ENCODE results near the gene RPRD1B.

RPRD1B gene

DNA sequence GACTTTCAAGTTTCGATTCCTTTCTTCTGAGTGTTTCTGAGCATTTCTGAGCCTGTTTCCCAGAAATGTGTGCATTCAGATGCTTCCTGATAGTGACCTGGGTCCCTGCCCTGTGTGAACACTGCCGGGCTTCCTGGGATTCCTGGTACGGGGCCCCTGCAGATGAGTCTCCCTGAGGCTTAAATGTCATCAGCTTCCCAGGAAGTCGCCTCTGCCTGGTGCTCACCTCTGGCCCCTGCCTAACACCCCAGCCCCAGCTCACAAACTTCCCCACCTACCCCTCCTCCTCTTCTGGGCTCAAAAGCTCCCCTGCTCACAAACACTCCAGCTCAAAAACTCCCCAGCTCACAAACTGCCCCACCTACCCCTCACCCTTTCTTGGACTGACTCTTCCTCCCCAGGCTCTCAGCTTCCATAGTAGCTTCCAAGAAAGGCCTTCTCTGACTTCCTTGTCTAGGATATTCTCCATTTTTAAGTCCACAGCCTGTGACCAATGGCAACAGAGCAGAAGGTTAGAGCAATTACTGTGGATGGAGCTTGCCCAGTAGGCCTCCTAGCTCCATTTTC lies 89.6 kb downstream of the RPRD1B start:
- DNase-seq (ENCODE audit: low spot score) = no peak

DNA sequence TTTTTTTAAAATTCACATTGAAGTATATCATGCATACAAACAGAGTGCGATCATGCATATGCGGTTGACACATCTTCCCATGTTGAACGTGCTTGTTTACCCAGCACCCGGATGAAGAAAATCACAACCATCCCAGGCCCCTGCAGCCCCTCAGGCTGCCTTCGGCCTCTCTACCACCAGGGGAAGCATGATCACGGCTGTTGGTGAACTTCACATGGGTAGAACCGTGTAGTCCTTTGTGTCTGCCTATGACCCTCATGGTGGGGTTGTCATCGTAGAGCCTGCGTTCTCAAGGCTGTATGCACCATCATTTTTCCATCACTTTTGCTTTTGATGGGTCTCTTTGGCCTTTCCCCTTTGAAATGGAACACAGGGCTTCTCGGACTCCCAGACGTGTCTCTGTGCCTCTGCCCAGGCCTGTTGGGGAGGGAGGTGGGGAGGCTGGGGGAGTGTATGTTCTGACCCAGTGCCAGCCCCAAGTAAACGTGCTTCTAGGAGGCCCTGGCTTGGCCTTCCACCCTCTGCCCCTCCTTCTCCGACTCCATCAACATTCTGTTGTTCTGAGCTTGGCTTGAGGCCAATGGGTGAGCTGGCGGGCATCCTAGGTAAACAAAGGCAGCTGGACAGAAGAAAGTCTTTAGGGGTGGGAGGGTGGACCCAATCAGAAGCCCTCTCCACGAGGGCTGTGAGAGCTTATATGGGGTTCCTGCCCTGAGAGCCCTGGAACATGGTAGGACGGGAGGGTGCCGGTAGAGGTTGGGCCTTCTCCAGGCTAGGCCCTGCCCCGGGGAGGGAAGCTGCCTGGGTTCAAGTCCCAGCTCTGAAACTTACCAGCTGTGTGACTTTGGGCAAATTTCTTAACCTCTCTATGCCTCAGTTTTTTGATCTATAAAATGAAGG lies 91.9 kb downstream of the RPRD1B start:
- no peak for DNase-seq (ENCODE audit: low spot score)

DNA sequence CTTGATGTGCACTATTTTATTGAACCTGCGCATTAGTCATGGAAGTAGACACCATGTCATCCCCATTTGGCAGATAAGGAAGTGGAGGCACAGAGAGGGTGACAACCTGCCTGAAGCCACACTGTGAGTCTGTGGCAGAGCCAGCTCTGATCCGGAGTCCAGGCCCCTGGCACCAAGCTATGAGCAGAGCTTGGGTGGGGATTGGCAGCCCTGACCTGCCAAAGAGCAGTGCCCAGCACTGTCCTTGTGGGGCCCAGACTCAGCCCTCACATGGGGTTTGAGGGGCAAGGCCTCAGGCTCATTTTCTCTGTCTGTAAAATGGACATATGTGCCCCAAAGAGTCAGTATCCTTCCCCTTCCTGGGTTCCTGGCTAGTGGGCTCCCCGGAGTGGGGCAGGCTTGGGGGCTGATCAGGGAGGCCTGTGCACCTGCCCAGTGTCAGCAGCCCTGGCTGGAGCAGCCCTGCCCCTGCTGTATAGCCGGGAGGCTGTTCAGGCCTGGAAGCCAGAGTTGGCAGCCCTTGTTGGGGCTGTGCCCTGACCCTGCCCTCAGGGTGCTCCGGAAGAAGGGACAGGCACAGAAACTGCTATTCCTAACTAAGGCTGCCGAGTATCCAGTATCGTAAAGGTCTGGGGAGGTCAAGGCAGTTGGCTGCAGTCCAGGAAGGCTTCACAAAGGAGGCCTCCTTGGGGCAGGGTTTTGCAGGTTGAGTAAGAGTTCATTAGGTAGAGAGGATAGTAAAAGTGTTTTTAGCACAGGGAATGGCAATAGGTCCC lies 92.8 kb downstream of the RPRD1B start:
- DNase-seq (ENCODE audit: low spot score) = no peak

DNA sequence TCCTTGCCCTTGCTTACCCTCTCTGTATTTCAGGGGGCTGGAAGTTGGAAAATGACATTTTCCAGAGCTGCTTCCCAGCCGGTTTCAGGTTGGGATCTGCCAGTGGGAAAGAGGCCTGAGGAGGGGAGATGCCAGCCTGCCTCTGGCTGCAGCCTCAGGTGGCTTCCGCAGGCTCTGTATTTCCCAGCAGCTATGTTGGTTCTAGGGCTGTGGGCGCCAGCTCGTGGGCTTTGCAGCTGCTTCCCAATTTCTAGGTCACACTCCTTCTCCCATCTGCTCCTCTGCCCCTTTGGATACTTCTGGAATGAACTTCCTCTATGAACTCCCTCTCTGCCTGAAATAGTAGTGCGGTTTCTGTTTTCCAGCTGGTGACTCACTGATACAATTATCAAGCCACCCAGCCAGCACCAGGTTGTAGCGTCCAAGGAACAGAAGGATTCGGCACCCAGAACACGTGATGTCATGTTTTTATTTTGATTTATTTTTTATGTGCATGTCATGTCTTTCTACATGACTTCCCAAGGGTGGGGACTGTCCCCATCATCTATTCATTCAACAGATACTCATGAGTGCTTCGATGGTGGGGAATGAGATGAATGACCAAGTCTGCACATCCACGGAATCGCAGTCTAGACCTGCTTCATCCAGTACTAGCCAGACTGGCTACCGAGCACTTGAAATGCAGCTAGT lies 93.5 kb downstream of the RPRD1B start:
- DNase-seq (ENCODE audit: low spot score) = peak; percentile 82

DNA sequence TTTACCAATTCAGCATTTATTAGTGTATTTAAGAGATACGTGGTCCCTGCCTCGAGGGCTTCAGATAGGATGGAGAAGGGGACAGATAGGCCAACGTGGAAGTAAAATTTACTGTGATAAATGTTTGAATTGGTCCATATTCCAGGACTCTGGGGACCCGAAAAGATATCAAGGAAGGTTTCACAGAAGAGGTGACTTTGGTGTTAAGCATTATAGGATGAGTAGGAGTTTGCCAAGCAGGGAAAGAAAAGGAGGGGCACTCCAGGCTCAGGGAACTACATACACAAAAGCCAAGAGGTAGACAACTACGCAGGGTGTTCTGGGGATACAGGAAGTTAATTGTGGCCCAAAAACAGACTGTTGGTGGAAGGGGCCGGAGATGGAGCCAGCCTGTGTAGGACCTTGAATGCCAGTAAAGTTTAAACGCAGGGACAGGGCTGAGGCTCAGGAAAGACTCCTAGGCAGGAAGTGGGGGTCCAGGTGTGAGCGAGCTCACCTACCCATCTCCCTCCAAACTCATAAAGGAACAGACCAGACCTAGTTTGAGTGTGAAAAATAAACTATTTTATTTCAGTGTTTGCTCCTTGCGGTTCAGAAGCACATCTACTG lies 94.5 kb downstream of the RPRD1B start:
- no peak for DNase-seq (ENCODE audit: low spot score)

DNA sequence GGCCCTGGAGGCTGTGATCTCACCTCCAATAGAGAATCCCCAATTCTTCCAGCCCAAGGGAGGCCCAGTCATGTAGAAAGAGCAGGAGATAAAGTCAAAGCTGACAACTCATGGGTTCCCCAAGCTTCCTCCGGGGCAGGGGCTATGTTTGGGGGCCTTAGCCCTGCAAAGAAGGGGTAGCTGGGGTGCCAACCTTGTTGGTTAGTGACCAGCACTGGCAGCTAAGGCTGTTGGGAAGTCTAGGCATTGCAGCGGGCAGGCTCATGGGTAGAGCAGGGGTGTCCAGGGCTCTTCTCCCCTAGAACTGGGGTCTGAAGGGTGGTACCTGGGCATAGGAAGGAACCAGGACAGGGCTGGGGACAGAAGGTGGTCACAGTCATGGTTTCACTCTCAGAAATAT lies 95.1 kb downstream of the RPRD1B start:
- DNase-seq (ENCODE audit: low spot score) = no peak

DNA sequence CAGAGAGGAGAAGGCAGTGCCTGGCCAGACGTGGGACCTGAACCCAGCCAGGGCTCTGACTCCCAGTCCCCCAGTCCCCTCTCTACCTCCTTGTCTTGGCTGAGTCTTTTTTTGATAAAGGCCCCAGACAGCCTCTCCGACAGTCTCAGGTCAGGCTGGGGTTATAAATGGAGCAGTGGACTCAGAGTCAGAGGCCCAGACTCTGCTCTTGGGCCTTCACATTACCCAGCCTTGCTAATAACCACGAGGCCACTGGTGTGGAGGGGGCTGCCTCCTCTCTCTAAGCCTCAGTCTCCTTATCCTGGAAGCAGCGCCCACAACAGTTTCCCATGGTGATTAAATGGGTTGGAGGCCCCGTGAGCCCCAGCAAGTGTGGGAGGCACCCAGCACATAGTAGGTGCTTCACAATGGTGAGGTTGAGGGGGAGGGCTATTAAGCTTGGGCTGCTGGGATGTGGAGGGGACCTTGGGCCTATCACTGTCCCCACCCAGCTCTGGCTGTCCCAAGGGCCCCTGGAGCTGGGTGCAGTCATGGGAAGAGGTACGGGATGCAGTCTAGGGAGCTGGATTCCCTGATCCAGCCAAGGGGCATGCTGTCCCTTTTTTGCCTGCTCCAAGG lies 95.8 kb downstream of the RPRD1B start:
- DNase-seq (ENCODE audit: low spot score) = no peak

DNA sequence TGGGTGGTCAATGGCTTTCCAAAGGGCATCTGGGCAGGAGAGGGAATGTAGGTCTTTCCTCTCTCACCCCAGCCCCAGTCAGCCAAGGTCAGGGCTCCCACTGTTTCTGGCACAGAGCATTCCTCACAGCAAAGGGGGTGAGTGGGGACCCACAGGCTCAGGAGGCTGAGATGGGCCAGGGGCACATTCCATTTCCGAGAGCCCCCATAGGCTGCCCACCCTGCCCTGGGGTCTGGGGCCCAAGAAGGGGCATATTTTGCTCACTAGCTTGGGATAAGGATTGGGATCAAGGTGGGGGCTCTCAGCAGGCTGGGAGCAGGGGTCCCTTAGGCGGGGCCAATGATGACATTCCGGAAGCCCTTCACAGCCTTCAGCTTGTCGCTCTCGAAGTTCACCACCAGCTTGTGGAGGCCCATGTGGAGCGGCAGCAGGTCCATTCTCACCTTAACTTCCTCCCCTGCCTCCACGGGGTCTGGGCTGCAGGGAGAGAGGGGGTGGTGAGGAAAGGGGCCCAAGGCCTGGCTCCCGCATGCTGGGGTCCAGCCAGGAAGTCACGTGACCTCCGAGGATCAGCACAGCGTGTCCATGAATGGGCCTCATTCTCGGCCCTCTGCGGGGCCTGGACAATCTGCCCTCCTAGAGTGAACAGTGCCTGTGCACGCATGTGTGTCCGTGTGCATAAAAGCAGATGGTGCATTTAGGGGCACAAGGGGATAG lies 96.5 kb downstream of the RPRD1B start:
- DNase-seq (ENCODE audit: low spot score) = no peak

DNA sequence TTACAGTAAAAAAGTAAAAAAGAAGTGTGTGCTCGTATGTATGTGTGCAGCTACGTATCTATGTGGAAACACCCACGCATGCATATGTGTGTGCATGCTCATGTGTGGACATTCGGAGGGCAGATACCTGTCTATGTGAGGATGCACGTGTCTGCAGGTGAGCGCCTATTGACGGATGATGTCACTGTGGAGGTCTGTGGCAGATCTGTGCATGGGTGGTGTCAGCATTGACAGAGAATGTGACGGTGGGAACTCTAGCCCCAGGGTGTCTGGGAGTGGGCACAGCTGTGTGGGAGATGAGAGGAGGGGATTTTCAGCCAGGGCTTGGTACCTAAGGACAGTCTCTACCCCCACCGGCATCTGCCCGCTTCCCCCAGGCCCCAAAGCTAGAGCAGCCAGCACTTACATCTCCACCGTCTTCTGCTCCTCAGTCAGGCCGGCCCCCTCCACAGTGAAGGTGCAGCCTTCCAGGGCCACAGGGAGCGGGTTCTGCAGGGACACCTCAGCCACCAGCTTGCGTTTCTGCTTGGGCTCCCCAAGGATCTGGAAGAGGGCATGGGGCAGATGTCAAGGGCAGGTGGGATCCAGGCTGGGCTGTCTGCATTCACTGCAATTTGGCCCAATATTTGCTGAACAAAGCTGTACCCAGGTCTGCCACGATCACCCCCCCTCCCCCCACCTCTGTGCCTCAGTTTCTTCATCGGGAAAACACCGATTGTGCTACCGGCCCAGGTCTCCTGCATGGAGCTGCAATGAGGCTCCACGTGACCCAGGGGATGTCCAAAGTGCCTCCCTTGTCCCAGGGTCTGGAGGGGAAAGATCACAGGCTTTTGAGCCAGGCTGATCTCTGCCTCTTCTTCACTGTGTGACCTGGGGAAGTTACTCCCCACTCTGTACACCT lies 97.4 kb downstream of the RPRD1B start:
- DNase-seq (ENCODE audit: low spot score) = no peak

DNA sequence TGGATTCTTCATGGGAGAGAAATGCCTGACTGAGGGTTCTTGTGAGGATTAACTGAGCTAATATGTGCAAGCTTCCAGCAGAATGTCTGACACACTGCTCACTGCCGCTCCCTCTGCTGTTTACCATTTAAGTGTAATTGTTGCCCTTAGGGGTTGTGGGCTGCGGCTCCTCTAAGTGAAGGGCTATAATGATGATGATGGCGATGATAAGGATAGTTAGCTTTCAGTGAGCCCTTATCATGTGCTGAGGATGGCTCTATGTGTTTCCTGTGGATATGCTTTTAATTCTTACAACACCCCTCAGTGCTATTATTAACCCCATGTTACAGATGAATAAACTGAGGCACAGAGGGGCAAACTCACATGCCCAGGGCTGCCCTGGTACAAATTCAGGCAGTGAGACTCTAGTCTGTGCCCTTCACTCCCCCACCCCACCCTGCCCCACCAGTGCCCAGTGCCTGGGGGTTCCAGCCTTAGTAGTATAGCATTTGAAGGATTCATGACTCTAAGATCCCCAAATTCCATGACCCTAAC lies 98.1 kb downstream of the RPRD1B start:
- DNase-seq (ENCODE audit: low spot score) = no peak

DNA sequence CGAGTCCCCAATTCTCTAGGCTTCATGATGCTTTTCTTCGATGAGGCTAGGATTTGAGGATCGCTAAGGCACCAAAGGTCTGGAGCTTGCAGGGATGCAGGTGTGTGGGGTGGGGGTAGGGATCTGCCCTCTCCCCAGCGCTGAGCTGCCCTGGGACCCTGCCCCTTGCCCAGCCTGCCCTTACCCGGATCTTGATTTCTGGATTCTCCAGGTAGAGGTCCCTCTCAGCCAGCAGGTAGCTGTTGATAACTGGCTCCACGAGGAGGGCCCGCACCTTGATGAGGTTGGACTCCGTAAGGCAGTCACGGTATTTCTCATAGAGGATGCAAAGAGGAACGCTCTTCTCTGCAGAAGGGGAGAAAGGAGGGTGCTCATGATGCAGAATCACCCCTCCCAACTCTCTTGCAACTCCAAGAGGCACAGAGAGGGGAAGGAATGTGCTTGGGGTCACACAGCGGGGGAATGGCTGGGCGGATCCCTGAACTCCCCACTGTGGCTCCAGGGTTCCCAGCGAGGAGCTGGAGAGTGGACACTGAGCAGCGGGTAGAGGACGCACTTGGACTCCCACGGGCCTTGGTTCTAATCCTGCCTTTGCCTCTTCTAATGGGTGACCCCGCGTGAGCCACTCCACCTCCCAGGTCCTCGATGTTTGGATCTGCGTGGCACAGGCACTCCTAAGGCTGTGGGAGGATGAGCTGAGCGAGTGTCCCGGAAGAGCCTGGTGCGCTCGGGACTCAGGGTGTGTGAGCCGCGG lies 98.8 kb downstream of the RPRD1B start:
- no peak for DNase-seq (ENCODE audit: low spot score)

DNA sequence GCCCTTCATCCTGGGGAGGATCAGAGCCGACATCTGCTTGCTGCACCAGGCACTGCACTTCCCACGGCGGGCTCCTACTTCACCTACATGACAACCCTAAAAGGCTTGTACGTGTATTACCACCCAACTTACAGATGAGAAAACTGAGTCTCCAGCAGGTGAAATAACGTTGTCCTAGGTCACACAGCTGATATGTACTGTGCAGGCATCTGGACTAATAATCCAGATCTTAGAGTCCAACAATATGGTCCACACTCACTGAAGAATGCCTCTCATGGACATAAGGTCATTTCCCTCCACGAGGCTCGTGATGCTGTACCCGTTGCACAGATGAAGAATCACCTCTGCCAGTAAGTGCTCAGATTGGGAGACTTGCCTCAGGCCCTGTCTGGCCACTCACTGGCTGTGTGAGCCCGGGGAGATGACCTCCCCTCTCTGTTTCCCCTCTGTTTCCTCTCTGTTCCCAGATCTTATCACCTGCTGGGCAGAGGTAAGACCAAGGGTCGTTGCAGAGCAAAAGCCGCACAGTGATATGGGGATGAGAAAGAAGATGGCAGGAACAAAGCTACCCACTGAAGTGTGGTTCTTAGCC lies 99.5 kb downstream of the RPRD1B start:
- no peak for DNase-seq (ENCODE audit: low spot score)

DNA sequence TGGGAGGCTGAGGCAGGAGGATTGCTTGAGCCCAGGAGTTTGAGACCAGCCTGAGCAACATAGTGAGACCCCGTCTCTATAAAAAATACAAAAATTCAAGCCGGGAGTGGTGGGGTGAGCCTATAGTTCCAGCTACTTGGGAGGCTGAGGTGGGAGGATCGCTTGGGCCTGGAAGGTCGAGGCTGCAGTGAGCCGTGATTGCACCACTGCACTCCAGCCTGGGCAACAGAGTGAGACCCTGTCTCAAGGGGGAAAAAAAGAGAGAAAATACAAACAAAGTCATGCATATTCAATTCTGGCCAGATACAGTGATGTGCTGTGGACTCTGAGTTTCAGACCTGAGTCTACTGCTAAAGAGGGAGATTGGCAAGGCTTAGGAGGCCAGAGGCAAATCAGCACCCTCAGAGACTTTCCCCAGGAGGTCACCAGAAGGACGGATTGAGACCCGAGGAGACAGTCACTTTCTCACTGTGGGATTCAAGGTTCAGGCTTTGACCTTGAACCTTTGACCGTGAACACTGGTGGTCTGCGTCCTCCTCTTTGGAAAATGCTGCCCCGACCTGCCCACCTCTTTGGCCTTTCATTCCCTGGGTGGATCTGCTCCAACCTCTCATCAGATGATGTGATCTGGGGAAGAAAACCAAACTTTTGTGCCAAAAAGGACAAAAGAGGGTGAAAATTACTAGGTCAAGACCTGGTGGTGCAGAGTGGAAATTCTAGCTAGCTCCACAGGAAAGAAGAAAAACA lies 100.3 kb downstream of the RPRD1B start:
- DNase-seq (ENCODE audit: low spot score) = no peak

DNA sequence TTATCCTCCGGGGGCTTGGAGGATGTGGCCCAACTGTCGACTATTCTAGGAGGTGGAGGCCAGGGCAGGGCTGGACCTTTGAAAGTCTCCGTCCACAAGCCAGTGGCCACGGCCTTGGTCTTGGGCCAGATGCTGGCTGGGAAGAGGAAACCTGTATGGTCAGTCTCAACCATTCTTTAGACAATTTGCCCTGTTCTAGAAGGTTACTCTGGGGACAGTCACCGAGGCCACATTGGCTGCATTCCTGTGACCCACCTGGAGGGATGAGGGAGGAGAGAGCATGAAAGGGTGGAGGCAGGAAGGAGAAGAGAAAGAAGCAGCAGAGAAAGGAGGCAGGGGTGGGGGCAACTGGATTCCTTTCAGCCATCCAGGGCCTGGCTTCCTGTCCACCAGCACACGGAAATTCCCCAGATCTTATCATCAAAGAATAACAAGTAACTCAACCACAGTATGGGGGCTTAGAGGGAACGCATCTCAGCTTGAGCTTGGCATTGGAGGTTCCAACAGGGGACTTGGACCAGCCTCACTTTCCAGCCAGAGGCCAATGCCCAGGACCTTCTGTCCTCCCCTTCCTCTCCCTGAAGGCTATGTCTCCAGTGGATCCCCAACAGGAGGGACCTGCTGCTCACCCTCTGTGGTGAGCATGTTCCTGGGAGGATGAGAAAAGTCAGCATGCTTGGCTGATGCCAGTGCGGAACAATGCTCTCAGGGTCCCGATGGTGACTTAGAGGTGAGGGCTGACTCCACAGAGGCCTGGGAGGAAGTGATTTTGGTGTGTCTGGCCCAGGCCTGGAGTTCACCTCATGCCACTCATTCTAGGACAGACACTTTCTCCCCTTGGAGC lies 101.1 kb downstream of the RPRD1B start:
- no peak for DNase-seq (ENCODE audit: low spot score)

DNA sequence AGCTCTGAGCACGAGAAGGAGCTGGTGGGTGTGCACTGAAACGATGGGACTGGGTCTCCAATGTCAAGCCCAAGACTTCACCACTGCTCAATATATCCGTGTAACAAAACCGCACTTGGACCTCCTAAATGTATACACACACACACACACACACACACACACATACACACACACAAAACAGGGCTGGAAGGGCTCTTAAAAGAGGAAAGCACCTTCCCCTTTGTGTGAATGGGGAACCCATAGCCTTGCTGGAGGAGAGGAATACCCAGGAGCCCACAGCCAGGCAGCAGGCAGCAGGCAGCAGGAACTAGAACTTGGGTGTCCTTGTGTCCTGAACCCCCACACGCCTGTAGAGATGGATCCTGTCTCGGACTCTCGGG lies 101.7 kb downstream of the RPRD1B start:
- no peak for DNase-seq (ENCODE audit: low spot score)

DNA sequence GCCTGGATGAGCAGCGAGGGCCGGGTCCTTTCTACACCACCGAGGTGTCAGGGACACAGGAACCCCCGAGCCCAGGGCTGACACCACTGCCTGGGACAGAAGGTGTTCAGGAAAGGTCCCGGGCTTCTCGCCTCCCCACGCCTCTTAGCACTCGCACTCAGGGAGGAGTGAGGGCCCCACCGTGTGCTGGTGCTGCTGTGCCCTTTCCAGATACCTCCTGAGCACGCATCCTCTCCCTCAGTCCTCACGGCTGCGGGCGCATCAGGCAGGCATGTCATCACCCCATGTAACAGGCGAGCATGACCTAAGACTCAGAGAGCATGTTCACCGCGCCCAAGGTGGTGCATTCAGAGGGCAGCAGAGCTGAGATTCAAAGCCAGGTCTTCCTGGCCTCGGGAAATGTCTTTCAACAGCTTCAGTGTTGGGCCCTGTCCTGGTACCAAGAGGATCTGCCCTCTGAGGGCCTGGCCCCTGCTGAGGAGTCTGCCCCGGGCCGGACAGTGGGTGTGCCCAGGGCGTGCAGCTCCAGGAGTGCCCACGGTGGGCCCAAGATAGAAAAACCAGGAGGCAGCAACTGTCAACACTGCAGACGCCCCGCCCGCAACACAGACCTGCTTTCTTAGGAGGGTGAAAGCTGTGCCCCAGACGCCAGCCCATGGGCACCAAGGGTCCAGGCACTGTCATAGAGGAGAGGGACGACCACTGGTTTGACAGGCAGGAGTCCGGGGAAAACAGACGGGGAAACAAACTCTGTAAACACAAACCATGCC lies 102.3 kb downstream of the RPRD1B start:
- no peak for DNase-seq (ENCODE audit: low spot score)

Measured in AG08395 (cell line).